Measurements from ENCODE around the gene GDNF. TPM values are rescaled to one million over a fixed set of nuclear protein-coding genes. Genes with fewer than 3 reads are reported as not detected.

GDNF gene
- polyA plus RNA-seq, 1 experiment = 1.3 TPM

- TF ChIP-seq CTCF (IDR thresholded peaks at IDR 0.05; ENCODE audit: insufficient read depth, low read depth, low read length) = no peak
- ChIA-PET CTCF (interaction anchor here (0.9 to 2.2 kb wide), 7 partner anchors 8 to 416 kb away, joined by 3 to 10 read pairs (median 4); no protein-coding TSS in a partner anchor), POLR2A (interaction anchor here (0.6 to 1.1 kb wide), 3 partner anchors 14 to 59 kb away, joined by 3 to 6 read pairs (median 3); no protein-coding TSS in a partner anchor)
- Histone ChIP-seq H3K4me3 (ENCODE audit: low read depth, low read length) (no peak overlapping the region), H3K36me3 (ENCODE audit: control insufficient read depth, insufficient read depth, low read length) (no peaks in the 10 kb centered on the region), H3K27me3 (ENCODE audit: control insufficient read depth, insufficient read depth, low read length) (no peaks in the 10 kb centered on the region)
- DNase-seq (ENCODE audit: low read depth) = peak; percentile 96
These were observed 62.3 kb downstream of the GDNF start for GRCh38 chr5:37777432-37778130.

- peak; percentile 83 for DNase-seq (ENCODE audit: low read depth)
- ChIA-PET POLR2A (interaction anchor here (0.6 to 1.1 kb wide), 2 partner anchors 13 to 37 kb away, joined by 3 to 6 read pairs; no protein-coding TSS in a partner anchor), CTCF (interaction anchor here (0.9 to 2.2 kb wide), 8 partner anchors 9 to 417 kb away, joined by 3 to 11 read pairs (median 4); no protein-coding TSS in a partner anchor)
- no peaks in the 10 kb centered on the region for H3K36me3 ChIP-seq (ENCODE audit: control insufficient read depth, insufficient read depth, low read length)
- no peak for TF ChIP-seq CTCF (IDR thresholded peaks at IDR 0.05; ENCODE audit: insufficient read depth, low read depth, low read length)
- no peak overlapping the region for H3K4me3 ChIP-seq (ENCODE audit: low read depth, low read length)
- H3K27me3 ChIP-seq (ENCODE audit: control insufficient read depth, insufficient read depth, low read length) = no peaks in the 10 kb centered on the region
These were observed 63.0 kb downstream of the GDNF start for GRCh38 chr5:37776826-37777225.

GRCh38 chr5:37774912-37775483 lies 64.8 kb downstream of the GDNF start:
- Histone ChIP-seq H3K4me3 (ENCODE audit: low read depth, low read length) (no peak overlapping the region), H3K36me3 (ENCODE audit: control insufficient read depth, insufficient read depth, low read length) (no peaks in the 10 kb centered on the region), H3K27me3 (ENCODE audit: control insufficient read depth, insufficient read depth, low read length) (no peaks in the 10 kb centered on the region)
- TF ChIP-seq CTCF (IDR thresholded peaks at IDR 0.05; ENCODE audit: insufficient read depth, low read depth, low read length) = peak; percentile 78
- ChIA-PET CTCF (interaction anchor here (0.9 to 2.2 kb wide), 10 partner anchors 10 to 418 kb away, joined by 3 to 11 read pairs (median 6); no protein-coding TSS in a partner anchor), POLR2A (no interaction called here)
- no peak for DNase-seq (ENCODE audit: low read depth)

- POLR2A ChIA-PET = no interaction called here
- no peak for DNase-seq (ENCODE audit: low read depth)
- Histone ChIP-seq H3K27me3 (ENCODE audit: control insufficient read depth, insufficient read depth, low read length) (no peaks in the 10 kb centered on the region), H3K36me3 (ENCODE audit: control insufficient read depth, insufficient read depth, low read length) (no peaks in the 10 kb centered on the region), H3K4me3 (ENCODE audit: low read depth, low read length) (no peak overlapping the region)
- TF ChIP-seq CTCF (IDR thresholded peaks at IDR 0.05; ENCODE audit: insufficient read depth, low read depth, low read length) = no peak
- CTCF ChIA-PET = interaction anchor here (1.6 to 2.4 kb wide), 3 partner anchors 33 to 419 kb away, joined by 7 to 8 read pairs (median 8); no protein-coding TSS in a partner anchor
These were observed 66.0 kb downstream of the GDNF start for GRCh38 chr5:37773809-37774208.

GRCh38 chr5:37772255-37772654 lies 67.6 kb downstream of the GDNF start:
- POLR2A ChIA-PET = no interaction called here
- CTCF ChIA-PET = interaction anchor here (1.0 to 2.4 kb wide), 5 partner anchors 41 to 421 kb away, joined by 3 to 8 read pairs (median 3); no protein-coding TSS in a partner anchor
- H3K36me3 ChIP-seq (ENCODE audit: control insufficient read depth, insufficient read depth, low read length) = no peaks in the 10 kb centered on the region
- no peaks in the 10 kb centered on the region for H3K27me3 ChIP-seq (ENCODE audit: control insufficient read depth, insufficient read depth, low read length)
- no peak overlapping the region for H3K4me3 ChIP-seq (ENCODE audit: low read depth, low read length)
- DNase-seq (ENCODE audit: low read depth) = no peak
- no peak for TF ChIP-seq CTCF (IDR thresholded peaks at IDR 0.05; ENCODE audit: insufficient read depth, low read depth, low read length)
